GM12892 (cell line): ENCODE results near the gene BPIFB6.

ENCODE experiments used
- POLR2A ChIP-seq: IDR thresholded peaks from 2 replicates; pipeline ENCODE4 v1.6.1; 2011; ENCODE audit warnings: low read depth, low read length, control low read depth
- POLR2AphosphoS5 ChIP-seq: IDR thresholded peaks from 2 replicates; pipeline ENCODE4 v1.6.1; 2011; ENCODE audit warnings: low read depth, low read length, control low read depth
- TAF1 ChIP-seq: IDR thresholded peaks from 2 replicates; pipeline ENCODE4 v1.6.1; 2011; ENCODE audit warnings: low read depth, mild to moderate bottlenecking, control low read depth, low read length, borderline replicate concordance

- TF ChIP-seq POLR2A (no peak), POLR2AphosphoS5 (no peak), TAF1 (no peak)
Observed at GRCh38 chr20:33019465-33020277, 11.8 kb upstream of the BPIFB6 start.
